ENCODE measurements around the gene ASS1.

ASS1 gene

DNA sequence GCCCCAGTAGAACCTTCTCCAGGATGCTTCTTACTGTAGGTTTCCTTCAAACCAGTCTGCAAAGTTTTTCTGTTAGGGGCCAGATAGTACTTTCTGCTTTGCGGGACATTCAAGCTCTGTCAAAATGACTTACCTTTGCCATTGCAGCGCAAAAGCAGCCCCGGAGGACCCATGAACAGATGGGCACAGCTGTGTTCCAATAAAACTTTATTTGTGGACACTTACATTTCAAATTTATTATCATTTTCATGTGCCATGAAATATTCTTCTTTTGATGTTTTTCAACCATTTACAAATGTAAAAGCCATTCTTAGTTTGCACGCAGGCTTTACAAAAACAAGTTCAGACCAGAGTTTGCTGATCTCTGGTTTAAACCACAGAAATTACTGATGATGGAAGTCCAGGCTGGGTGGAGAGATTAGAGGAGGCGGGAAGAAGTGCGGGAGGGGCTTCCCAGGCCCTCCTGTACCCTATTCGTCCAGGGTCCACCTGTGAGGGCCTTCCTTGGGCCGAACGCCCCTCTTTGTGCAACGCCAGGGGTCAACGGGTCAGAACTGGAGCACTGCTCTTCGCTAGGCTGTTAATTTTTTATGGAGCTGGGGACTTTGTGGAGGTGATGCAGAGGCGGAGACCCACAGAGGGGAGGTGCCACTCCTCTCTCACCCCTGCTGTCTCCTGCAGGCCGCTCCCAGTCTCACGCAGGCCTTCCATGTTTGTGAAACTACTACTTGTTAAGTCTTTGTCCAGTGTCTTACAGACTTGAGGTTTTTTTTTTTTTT, 7.6 kb upstream of the ASS1 start:
- DNase-seq, result no peak

DNA sequence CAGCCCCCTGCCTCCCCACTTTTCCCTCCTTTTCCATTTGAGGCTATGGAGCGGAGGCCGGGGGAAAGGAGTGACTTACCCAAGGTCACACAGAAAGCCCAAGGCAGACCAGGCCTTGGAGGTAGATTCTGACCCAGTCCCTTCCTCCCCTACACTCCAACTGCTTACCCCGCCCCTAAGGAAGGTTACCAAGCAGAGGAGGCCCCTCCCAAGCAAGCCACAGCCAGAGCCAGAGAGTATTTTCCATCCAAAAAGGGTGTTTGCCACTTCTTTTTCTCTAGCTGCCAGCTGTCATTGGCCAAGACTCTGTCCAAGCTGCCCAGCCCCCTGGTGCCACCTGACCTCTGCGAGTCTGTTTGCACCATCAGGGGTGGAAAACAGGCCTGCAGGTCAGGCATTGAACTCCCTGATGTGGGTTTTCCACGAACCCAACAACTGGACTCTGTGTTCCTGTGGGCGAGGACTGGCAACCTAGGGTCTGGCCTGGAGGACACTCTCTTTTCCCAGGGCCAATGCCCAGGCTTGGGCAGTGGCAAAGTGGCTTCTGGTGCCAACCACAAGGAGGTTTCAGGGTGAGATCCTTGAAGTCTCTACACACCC, 6.3 kb upstream of the ASS1 start:
- no peak for DNase-seq

DNA sequence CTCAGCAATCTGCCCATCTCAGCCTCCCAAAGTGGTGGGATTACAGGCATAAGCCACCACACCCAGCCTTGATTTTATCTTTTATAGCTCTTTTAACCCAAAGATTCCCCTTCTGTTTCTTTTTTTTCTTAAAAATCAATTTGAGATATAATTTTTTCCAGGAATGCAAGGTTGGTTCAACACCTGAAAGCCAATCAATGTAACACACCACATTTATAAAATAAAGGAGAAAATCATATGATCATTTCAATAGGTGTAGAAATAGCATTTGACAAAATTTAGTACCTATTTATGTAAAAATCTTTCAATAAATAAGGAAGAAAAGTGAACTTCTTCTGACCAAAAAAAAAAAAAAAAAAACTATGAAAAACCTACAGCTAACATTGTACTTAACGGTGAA, 3.7 kb upstream of the ASS1 start:
- no peak for DNase-seq

- no peak for DNase-seq
These were observed 1.9 kb upstream of the ASS1 start for GRCh38 chr9:130442746-130443455.

- DNase-seq, result no peak
These were observed 1.3 kb upstream of the ASS1 start for GRCh38 chr9:130443456-130443801.

DNA sequence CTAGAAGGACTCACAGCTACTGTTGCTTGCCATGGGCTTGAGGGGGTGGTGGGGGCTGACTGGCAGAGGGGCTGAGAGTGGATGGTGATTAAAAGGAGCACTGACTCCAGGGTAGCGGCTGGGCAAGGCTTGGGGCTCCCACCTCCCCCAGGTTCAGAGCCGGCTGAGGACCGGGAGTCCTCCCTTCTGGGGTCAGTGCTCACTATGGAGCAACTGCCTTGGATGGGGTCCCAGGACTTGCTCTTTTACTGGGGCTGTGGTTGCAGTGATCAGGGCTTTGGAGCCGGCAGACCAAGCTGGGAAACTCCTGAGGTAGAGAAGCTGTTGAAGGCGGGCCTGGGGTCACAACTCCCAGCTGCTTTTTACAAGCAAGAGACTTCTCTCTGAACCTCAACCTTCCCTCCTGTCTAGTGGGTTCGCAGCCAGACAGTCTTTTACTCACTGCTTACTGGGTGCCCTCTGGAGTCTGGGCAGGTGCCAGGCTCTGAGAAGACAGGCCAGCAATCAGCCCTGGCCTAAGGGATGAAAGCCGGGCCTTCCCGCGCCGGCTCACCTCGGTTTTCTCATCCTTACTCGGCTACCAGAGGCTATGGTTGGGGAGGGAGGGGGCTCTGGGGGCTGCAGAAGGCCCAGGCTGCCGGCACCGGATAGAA, 795 bp upstream of the ASS1 start:
- peak; percentile 61 for DNase-seq

DNA sequence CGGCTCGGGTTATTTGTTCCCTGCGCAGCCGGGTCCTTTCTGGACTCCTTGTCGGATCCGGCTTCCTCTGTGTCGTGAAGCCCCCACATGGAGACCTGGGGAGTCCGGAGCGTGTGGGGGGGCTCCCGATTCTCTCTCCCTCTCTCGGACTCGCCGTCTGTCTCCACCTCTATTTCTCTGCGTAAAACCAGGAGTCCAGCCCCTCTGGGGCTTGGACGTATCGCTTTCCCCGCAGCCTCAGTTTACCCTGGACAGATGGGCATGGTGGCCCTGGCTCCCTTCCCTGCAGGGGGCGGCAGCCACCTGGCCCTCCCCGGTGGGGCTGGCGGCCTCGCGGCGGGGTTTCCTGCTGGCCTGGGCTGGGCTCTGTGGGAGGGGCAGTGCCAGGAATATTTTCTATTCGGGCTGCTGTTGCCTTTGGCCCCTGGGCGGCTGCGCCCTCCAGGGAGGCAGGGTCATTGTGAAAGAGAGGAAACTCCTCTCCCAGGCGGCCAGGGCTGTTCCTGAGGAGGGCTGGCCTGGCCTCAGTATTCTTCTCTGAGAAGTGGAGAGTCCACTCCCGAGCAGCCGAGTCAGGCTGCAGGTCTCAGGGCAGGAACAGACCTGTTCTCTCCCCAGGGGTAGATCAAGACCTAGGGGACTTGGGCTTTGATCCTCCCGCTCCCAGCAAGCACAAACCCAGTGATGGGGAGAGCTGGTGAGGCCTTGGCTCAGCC, 665 bp downstream of the ASS1 start:
- peak; percentile 83 for DNase-seq

- peak; percentile 80 for DNase-seq
These were observed 1.5 kb downstream of the ASS1 start for GRCh38 chr9:130446101-130446861.

DNA sequence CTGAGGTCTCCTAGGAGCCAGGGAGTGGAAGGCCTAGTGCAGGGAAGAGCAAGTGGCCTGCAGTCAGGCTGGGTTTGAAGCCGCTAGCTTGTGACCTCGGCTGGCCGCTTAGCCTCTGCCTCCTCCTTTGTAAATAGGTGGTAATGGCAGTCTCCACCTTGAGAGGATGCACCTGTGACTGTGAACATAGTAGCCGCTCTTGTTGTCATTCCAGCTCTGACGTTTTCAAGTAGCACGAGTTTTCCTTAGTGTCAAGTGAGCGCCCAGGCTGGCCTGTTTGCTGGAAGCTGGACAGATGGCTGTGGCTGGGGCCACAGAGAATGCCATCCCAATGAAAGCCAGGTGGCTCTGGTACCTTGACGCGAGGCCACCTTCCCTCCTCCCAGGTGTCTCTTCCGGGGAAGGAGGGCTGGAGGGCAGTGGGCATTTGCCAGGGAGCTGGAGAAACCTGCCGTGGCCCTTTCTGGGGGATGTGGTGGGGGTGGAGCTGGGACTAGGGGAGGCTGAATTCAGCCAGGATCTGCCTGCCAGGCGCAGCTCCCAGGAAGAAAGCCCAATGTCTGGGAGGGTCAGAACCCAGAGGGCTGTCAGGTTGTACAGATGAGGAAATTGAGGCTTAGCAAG, 2.5 kb downstream of the ASS1 start:
- DNase-seq, result peak; percentile 64

GRCh38 chr9:130448035-130448624, 3.4 kb downstream of the ASS1 start:
- peak; percentile 91 for DNase-seq

GRCh38 chr9:130448771-130449603, 4.2 kb downstream of the ASS1 start:
- DNase-seq, result no peak

DNA sequence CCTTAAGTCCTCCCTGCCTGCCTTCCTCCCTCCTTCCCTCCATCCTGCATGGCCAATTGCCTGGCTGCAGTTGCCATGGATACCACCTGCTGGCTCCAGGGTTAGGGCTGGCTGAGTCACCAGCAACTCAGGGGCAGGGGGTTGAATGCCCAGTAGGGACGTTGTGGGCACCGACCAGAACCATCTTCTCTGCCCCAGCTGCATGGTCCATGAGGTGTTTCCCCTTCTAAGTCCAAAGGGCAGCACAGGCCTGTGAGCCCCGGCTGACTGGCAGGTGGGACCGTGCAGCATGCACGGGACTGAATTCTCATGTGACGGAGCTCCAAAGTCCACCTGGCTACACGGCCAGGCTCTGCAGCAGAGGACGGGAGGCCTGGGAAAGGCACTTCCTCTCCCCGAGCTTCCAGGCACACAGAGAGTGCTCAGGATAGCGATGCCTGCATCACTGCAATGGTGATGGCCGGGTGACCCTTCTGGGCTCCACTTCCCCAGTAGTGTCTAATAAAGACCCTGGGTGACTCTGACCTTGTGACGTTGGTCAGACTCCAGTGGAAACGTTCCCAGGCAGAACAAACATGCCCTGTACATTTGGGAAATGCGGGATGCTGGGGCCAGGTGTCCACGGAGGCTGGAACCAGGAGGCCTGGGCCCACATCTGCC, 5.7 kb downstream of the ASS1 start:
- peak; percentile 64 for DNase-seq

- no peak for DNase-seq
These were observed 6.2 kb downstream of the ASS1 start for GRCh38 chr9:130451004-130451390.

- DNase-seq, result peak; percentile 95
These were observed 7.0 kb downstream of the ASS1 start for GRCh38 chr9:130451509-130452388.

DNA sequence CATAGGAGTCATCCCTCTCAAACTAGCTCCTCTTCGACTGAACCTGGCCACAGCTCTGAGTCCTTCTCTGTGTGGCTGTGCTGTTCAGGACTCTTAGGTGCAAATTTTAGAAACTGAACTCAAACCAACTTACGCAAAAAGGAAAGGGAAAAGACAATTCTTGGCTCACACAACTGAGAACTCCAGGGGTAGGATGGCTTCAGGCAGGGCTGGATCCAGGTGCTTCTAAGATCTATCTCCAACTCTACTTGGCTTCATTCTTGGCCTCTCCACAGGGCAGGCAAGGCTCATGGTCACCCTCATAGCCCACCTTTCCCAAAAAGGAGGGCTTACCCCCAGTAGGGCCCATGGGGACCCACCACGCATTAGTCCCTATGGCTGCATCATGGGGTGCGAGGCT, 8.1 kb downstream of the ASS1 start:
- DNase-seq, result no peak

DNA sequence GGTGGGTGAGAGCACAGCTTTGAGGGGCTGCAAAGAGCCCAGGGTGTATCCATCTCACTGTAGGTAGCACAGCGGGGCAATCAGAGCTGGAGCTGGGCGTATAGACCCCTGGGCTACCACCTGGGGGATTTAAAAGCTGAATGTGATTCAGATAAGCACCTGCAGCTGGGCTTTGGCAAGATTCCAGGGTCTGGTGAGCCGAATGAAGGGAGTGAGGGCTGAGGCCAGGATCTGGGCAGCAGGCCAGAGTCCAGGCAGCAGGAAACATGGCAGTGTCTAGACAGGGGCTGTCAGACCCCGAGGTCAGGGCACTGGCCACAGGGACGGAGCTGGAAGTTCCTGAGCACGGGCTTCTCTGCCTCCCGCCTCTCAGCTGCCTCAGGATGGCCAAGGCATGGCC, 8.7 kb downstream of the ASS1 start:
- peak; percentile 95 for DNase-seq

DNA sequence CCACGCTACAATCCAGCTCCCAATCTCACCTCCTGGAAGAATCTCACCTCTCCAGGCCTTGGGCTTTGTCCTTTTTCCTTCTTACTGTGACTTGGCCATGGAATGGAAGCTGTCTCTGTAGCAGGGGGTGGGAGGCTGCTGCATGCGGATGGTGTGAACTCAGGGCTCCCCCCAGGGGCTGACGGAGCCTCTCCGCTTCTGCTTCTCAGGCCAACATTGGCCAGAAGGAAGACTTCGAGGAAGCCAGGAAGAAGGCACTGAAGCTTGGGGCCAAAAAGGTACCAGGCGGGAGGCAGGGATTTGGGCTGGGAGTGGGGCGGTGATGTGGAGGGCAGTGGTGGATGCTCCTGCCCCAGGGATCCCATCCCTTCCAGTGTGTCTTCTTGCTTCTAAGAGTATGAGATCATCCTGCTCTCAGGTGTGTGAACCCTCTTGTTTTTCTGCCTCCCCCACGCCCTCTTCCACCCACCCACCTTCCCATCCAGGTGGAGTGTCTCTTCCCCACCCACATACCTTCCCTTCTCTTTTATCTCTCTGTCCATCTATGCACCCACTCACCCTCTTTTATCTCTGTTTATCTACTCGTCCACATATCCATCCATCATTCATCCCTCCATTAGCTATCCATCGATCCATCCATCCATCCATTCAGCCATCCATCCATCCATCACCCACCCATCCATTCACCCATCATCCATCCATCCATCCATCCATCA, 9.5 kb downstream of the ASS1 start:
- DNase-seq, result no peak

DNA sequence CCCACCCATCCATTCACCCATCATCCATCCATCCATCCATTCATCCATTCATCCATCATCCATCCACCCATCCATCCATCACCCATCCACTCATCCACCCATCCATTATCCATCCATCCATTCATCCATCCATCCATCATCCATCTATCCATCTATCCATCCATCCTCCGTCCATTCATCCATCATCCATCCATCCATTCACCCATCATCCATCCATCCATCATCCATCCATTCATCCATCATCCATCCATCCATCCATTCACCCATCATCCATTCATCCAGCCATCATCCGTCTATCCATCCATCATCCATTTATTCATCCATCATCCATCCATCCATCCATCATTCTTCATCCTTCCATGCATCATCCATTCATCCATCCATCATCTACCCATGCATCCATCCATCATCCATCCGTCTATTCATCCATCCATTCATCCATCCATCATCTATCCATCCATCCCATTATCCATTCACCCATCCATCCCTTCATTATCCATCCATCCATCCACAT, 10.1 kb downstream of the ASS1 start:
- no peak for DNase-seq
